ENCODE results near the gene ZNF554.

- TF ChIP-seq BHLHE40 (IDR thresholded peaks at IDR 0.05; ENCODE audit: borderline replicate concordance), result no peak
- no peak for TF ChIP-seq HDGF (IDR thresholded peaks at IDR 0.05; ENCODE audit: borderline replicate concordance)
- TF ChIP-seq ELF4 (IDR thresholded peaks at IDR 0.05), result no peak
- no peak for TF ChIP-seq ARNT (IDR thresholded peaks at IDR 0.05)
- TF ChIP-seq ZNF384 (IDR thresholded peaks at IDR 0.05), result no peak
- TF ChIP-seq FOXM1 (IDR thresholded peaks at IDR 0.05; ENCODE audit: borderline replicate concordance), result no peak
- no peak for TF ChIP-seq PKNOX1 (IDR thresholded peaks at IDR 0.05)
- TF ChIP-seq SUZ12 (IDR thresholded peaks at IDR 0.05), result no peak
- no peak for TF ChIP-seq FOXK2 (IDR thresholded peaks at IDR 0.05)
- TF ChIP-seq SP1 (IDR thresholded peaks at IDR 0.05), result no peak
- TF ChIP-seq LEF1 (IDR thresholded peaks at IDR 0.05; ENCODE audit: borderline replicate concordance), result no peak
- TF ChIP-seq FOXA1 (IDR thresholded peaks at IDR 0.05), result no peak
These were observed 12.1 kb upstream of the ZNF554 start for GRCh38 chr19:2807379-2808128.

Data from HEK293T (cell line).